Amniotic epithelial cell (primary cell): ENCODE results near the gene RSPO4.

Experiments used
- DNase-seq: peaks from one replicate; pipeline ENCODE4 v3.0.0-alpha.2; 2010; ENCODE audit warnings: low read depth

The RSPO4 gene

DNA sequence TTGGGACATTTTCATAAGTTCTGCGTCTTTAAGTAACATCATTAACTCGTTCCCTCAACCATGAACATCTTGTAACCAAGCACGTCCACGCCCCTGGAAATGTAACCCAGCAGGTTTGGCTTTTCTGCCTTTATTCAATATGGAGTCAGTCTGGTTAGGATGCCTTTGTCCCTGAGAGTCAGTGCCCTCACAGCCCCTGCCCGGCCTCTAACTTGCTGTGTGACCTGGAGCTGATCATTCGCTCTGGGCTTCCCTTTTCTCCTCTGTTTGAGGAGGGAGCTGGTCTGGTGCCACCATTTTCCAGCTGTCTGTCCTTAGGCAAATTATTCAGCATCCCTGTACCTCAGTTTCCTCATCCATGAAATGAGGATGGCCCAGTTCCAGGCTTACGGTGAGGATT, 59.5 kb downstream of the RSPO4 start:
- DNase-seq = no peak

DNA sequence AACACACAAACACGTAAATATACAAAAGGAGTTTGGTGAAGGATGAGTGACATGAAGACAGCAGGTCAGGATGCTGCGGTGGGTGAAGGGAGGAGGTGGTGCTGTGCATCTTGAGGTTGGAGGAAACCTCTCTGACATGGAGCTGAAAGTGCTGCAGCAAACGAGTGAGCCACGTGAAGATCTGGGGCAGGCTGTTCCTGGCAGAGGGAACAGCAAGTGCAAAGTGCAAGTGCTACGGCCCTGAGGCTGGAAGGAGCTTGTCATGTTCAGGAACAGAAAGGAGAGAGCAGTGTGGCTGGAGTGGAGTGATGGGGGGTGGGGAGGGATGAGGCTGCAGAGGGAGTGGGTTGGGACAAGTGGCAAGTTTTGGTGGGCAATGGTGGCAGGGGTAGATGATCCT, 61.2 kb downstream of the RSPO4 start:
- DNase-seq = no peak

DNA sequence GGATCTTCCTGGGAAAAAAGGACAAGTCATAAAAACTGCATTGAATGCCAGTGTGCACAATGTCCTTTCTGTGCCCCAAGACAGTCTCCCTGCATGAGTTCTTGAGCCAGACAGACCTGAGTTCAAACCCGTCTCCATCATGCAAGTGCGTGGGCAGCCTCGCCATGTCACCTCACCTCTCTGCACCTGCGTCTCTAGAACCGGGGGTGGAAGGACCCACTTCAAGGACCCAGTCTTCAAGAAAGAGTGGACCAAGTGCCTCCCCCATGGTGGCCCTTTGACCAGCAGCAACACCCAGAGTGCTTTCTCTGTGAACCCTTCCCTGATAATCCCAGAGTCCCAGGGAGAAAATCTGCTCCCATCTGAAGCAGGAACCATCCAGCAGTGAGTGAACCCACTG, 62.5 kb downstream of the RSPO4 start:
- no peak for DNase-seq

DNA sequence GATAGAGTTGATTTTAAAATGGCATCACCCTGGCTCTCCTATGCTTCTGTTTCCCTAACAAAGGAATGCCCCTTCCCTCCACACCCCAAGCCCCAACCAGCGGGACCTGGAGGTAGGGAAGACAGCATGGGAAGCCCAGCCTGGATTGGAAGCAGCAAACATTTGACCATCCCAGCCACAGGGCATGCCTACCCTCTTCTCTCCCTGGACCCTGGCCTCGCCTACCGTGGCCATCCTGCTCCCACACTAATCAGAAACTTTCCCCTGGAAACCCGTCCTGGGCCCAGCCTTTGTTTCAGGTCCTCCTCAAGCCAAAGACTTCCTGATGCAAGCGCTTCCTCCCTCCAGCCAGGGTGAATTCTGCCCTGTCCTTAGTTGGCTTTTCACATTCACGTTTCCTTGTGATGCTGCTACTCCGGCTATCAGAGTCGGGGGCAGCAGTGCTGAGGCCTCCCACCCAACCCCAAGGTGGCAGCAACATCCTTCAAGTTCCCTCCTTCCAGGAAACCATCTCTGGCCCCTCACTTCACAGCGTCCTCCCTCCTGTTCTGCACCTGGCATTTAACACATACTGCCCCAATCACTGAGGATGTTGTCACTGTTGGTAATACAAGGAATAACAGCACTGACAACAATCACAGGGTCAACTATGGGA, 67.8 kb downstream of the RSPO4 start:
- DNase-seq = no peak

DNA sequence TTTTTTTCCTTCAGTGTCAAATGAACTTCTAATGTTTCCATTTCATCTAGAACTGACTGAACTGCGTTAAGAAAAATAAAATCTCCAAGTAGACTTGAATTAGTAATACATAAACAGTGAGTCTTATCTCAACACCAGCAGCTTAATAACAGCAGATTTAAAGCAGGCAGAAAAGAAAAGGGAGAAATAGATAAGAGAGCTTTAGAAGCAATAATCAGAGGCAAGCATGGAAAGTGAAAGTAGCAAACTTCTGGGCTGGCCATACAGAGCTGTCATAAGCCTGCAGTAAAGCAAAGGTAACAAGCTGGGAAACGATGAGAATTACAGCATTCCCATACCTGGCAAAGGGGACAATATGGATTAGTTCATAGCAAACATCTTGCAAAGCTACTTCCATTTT, 69.1 kb downstream of the RSPO4 start:
- DNase-seq = no peak

DNA sequence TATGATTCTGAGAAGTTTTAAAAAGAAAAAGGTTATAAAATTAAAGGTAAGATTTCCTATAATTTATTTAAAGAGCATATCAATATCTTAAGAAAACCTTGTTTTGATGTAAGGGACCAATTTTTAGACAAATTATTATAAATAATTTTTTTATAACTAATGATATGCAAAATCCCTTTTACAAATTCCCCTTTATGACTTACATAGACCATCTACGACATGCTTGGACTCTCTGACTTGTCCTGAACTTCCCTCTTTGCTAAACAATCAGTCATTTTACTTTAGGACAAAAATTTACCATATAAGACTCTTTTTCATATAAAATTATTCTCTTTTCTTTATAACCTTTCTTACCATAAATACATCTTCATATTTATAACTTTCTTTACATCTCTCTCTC, 70.7 kb downstream of the RSPO4 start:
- no peak for DNase-seq

DNA sequence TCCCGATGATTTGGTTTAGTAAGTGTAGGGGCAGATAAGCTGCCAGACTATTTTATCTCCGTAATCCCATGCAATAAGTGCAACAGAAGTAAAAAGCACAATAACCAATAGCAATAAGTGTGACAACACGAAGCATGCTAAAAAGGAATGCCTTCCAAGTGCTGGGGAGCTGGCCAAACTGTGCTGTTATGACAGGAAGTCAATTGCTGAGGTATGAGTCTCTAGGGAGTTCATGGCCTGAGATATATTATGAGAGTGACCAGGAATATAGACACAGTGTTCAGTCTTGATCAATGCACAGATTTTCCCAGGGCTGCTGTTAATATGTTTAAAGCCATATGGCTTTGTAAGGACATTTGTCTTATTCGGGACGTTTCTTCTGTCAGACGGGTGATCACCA, 75.4 kb downstream of the RSPO4 start:
- DNase-seq = no peak

DNA sequence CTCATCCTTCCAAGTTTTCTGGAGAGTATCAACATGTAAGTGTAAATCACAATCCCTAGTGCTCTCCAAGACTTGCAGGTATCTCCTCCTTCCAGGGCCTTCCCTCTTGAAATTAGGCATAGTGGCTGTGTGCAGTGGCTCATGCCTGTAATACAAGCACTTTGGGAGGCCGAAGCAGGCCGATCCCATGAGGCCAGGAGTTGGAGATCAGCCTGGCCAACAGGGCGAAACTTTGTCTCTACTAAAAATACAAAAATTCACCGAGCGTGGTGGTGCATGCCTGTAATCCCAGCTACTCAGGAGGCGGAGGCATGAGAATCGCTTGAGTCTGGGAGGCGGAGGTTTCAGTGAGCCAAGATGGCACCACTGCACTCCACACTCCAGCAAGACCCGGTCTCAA, 76.6 kb downstream of the RSPO4 start:
- DNase-seq = no peak

DNA sequence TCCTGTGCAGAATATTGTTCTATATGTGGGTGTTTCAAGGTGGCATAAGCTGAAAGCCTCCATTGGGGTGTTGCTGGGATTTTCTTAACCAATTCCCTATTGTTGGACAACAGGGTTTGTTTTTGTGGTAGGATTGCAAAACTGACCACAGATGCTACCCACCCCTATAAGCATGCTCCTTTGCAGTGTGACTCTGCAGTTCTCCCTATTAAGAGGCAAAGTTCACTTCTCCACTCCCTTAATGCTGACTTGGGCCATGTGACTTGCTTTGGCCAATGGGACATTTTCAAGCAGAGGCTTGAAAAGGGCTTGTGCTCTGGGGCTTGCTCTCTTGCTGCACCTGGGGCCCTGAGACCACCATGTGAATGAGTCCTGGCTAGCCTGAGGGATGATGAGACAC, 77.5 kb downstream of the RSPO4 start:
- DNase-seq = no peak

DNA sequence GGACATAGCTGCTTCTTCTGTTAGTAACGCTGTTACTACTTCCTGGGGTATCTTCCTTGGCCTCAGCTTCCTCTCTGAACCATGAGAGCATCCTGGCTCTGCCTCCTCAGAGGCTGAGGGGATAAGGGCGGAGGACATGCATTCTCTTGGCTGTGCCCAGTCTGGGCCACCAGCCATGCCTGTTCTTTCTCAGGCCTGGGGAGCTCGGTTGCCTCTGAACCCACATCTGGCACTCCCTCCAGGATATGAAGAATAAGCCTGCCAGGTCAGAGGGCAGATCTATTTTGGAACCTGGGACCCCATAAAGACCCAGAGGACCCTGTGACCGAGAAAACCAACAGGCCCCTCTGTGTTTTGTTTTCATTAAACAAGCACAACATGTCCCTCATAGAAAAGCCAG, 79.3 kb downstream of the RSPO4 start:
- DNase-seq = no peak

DNA sequence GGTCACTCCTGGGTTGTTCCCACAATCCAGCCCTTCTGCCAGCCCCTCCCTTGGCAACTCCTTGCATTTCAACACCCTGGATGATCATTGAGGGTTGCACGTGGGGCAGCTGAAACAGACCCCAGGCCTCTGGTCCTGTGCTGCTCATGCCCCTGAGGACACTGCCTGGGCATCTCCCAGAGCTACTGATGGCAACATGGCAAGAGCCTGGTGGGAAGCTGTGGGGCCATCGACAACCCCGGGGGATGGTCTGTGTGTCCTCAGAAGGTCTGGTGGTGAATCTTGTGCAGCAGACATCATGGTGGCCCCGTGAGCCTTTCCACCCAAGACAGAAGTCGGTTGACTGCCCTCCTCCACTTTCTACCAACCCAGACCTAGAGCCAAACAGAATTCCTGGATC, 81.0 kb downstream of the RSPO4 start:
- no peak for DNase-seq

DNA sequence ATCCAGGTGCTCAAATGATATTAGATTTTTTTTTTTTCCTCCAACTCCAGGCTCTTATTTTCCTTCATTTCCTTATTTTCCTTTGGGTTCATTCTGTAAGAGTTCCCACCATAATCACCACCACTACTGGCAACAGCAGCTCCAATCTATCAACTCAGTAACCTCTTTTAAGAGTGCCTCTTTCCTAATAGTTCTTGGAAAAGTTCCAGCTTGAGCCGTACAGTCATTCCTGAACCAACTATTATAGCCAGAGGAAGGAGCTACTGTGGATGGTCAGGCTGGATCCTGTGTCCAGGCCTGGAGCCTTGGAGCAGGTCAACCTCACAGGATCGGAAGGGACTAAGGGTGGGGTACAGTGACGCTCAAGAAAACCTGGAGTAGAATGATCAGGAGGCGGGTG, 81.8 kb downstream of the RSPO4 start:
- DNase-seq = peak; percentile 3

DNA sequence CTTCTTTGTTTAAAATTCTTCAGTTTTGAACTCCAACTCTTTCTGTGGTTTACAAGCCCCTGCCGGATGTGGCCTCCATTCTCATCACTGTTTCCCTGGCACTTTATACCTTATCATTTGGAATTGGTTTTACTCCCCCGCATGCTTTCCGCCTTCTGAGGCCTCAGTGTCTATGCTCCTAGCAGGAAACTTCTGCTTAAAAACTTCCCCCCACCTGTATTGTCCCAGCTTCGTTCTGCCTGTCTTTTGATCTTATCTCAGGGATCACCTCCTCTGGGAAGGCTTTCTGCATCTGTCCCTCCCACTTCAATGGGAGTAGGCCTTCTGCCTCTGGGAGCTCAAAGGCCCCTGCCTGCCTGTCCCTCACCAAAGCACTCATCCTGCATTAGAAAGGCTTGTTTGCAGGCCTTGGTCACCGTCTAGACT, 82.6 kb downstream of the RSPO4 start:
- no peak for DNase-seq

DNA sequence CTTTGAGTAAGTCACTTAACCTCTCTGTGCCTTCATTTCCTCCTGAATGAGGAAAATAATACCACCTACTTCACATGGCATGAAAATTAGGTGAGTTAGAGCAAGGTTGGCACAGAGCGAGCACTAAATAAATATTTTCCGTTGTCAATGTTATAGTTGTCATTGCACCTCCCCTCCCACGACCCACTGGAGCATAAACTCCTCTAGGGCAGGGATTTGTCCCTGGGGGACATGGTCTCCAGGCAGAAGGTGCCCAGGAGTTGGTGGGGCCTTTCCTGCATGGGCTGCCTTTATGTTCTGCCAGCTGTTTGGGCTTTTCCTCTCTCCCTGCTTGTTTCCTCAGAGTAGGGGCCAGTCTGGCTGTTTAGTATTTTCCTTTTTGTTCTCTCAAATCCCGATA, 84.7 kb downstream of the RSPO4 start:
- DNase-seq = no peak

DNA sequence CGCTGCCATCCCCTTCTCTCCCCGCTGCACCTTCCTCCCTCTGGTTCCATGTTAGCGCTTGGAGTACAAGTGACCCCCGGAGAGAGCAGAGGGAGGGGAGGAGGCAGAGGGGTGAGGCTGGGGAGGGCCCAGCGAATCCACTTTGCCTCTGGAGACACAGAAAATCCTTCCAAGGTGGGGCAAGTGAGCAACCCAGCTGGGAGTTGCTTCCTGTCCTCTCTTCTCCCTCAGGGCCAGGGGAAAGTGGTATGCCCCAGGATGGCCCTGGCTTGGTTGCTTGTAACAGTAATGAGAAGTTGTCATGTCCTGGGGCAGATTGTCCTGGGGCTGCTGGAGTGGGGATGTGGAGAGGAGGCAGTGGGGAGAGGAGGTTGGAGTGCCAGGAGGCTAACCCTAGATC, 85.3 kb downstream of the RSPO4 start:
- no peak for DNase-seq

DNA sequence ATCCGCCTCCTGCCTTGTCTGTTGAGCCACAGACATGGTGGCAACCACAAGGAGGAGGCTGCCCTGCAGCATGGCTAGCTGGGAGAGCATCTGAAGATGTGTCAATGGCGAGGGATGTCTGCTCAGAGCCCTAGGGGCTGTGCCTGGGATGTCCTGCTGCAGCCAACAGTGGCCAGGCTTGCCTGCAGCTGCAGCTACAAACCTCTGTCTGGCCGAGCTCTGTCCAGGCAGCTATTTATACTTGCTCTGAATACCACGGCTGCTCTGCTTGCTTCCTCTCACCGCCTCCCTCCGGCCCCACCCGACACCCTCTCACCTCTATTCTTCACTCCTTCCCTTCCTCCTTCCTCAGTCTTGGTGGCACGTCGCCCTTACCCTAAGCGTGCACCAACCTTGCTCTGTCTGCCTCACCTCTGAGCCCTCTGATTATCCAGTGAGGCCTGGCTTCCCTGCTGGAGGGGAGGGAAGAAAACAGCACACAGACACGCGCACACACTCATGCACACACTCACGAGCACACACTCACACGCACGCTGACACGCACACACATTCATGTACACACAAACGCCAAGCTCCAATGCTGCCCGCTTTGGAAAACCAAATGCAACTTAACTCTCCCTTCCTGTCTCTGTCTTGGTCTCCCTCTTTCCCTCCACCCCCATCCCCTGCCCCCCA, 85.8 kb downstream of the RSPO4 start, which contains the start of gene ANGPT4:
Gene ANGPT4 (minus strand): TSS at position 210 of the 675 bp plus-strand sequence. CDS start 120 bp downstream, at position 90.
- DNase-seq = no peak

DNA sequence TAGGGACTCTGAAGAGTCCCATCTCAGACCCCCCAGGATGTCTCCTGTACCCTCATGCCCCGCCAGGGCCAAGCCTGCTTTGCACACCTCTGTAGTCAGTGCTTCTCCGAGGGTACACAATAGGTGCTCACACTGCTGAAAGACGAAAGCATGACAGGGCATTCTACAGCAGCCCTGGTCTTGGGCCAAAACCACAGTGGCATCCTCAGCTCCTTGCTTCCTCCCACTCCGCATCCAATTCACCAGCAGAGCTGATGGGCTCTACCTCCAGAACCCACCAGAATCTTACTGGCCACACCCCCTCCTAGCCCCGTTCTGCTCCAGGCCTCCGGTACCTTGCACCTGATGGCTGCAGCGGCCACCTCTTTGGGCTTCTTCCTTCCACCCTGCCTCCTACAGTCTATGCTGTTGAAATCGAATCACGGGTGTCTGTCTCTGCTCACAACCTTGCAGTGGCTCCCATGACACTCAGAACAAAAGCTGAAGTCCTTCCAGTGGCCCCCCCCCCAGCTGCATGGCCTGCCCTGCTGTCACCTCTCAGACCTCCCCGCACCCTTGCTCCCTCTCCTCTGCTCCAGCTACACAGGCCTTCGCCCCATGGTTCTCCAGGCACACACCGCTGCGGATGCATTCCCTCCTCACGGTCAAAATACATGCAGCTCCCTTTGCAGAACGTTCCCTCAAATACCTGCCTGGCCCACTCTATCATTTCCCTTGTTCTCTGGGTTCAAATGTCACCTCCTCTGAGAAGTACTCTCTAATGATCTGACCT, 87.2 kb downstream of the RSPO4 start:
- DNase-seq = no peak

DNA sequence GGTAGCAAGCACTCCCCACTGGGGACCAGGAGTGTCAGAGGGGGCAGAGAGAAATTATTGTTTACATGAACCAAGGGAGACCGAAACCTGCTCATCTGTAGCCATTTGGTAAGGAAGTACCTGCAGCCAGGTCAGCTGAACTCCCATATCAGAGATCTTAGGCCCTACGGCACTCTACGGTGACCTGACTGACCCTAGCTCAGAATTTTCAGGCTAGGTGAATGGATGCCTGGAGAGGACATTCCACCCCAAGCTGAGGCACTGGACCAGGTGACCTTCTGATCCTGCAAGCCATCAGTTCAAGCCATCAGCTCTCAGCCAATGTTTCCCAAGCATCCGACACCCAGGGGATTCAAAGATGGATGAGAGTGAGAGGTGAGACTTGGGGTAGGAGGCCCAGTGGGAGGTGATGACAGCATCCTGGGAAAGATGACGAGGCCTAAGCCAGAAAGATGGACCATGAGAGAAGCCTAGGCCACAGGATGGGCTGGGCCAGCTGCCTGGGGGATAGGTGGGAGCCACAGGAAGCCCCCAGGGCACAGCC, 88.7 kb downstream of the RSPO4 start:
- no peak for DNase-seq

DNA sequence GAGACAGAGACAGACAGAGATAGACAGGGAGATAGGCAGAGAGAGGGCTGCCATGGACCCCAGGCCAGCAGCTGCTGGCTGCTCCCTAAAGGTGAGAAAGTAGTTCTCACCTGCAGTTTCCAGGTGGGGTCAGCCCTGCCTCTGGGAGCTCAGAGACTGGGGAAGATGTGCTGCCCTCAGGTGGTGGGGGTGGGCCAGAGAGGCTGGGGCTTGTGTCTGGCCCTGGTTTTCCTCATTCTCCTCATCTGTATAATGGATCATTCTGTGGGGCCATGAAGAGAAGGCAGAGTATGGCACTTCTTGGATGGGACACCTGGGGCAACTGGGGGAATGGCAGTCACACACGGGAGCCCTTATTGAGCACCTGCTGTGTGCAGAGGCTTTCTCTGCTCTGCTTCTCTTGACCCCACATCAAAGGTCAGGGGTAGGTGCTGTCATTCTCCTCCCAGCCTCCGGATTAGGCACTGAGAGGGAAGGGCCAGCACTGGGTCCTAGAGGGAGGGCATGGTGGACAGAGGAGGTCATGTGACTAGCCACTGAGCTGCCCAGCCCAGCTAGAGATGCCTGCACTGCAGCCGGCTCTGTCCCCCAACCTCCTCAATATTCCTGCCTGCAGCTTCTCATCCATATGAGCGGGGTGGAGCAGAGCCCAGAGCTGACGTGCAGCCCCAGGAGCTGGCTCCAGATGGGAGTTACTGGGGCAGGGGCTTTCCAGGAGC, 90.1 kb downstream of the RSPO4 start:
- DNase-seq = no peak

DNA sequence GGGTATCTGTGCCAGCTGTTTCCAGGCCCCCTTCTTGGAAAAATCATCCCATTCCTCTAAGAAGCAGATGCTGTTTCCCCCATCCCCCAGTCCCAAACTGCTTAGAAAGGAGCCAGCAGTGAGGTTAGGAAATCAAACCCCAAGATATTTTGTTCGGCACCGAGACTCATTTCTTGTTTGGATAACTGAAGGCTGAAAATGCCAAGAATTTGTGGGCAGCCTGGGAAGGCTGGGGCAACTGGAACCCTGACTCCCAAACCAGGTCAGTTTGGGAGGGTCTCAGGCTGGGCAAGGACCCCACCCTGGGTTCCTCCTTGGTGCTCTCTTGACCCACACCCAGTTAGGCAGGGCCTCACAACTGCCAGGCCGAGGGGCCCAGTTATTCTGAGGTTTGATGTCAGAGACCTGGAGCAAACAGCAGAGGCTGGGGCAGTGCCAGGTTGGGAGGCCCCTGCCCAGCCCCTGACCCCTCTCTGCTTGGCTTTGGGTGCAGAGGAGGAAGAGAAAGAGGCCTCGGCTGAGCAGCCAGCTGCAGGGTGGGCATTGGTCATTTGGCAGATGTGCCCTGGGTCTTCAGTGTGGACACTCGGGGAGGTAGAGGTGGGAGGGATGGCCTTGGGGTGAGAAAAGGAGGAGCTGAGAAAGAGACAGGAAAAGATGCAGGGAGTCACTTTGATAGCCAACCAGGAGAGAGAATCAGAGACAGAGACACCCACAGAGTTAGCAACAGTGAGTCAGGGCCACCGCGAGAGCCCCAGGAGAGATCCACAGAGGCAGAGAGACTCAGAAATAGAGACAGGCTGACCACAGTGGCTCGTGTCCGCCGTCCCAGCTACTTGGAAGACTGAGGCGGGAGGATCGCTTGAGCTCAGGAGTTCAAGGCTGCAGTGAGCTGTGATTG, 91.0 kb downstream of the RSPO4 start:
- no peak for DNase-seq
